ENCODE results near the gene ALKBH7.

DNA sequence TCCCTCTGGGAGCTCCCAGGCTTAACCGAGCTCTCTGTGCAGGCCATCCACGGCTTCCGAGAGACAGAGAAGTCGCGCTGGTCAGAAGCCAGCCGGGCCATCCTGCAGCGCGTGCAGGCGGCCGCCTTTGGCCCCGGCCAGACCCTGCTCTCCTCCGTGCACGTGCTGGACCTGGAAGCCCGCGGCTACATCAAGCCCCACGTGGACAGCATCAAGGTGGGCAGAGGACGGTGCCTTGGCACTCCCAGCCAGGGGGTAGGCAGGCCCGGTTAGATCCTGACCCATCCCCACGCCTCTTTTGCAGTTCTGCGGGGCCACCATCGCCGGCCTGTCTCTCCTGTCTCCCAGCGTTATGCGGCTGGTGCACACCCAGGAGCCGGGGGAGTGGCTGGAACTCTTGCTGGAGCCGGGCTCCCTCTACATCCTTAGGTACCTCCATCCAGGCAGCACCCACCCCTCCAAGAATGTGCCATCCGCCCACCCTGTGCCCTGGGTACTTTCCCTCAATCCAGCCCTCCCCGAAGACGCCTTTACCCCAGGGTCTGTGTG lies 1.6 kb downstream of the ALKBH7 start:
- TF ChIP-seq MAX (IDR thresholded peaks at IDR 0.05) = no peak
- no peak for TF ChIP-seq GABPA (IDR thresholded peaks at IDR 0.05 in 1 of 2, conservative IDR thresholded peaks at IDR 0.05 in 1 of 2)
- TF ChIP-seq, protein P1, sequence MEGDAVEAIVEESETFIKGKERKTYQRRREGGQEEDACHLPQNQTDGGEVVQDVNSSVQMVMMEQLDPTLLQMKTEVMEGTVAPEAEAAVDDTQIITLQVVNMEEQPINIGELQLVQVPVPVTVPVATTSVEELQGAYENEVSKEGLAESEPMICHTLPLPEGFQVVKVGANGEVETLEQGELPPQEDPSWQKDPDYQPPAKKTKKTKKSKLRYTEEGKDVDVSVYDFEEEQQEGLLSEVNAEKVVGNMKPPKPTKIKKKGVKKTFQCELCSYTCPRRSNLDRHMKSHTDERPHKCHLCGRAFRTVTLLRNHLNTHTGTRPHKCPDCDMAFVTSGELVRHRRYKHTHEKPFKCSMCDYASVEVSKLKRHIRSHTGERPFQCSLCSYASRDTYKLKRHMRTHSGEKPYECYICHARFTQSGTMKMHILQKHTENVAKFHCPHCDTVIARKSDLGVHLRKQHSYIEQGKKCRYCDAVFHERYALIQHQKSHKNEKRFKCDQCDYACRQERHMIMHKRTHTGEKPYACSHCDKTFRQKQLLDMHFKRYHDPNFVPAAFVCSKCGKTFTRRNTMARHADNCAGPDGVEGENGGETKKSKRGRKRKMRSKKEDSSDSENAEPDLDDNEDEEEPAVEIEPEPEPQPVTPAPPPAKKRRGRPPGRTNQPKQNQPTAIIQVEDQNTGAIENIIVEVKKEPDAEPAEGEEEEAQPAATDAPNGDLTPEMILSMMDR (IDR thresholded peaks at IDR 0.05; ENCODE audit: low read depth, low read length, missing input control) = no peak
